Epithelial cell of umbilical artery (primary cell): ENCODE measurements around the gene WNT3A. TPM values are rescaled to one million over a fixed set of nuclear protein-coding genes. Genes with fewer than 3 reads are reported as not detected.

Source experiments
- total RNA-seq: library from RNA; depleted of rRNA; stranded (reverse); fragments of >200 nt; gene quantifications from 2 replicates; pipeline ENCODE4 v1.2.3, GENCODE V29; 2014

WNT3A gene
- total RNA-seq = not detected in 2 replicates

DNA sequence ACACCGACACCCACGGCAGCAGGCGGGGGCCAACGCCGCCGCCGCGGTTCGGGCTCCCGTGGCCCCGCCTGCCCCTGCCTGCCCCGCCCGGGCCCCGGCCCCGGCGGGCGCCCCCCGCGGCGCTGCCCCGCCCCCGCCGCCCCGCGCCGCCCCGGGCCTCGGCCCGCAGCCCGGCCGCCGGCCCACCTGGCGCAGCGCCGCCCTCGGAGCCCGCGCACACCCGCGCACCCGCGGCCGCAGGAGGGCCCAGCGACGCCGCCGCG is at the start of gene WNT3A:
Gene WNT3A, plus strand, starts transcription at position 213 of the 263 bp plus-strand sequence. CDS start 131 bp downstream, outside the sequence.

DNA sequence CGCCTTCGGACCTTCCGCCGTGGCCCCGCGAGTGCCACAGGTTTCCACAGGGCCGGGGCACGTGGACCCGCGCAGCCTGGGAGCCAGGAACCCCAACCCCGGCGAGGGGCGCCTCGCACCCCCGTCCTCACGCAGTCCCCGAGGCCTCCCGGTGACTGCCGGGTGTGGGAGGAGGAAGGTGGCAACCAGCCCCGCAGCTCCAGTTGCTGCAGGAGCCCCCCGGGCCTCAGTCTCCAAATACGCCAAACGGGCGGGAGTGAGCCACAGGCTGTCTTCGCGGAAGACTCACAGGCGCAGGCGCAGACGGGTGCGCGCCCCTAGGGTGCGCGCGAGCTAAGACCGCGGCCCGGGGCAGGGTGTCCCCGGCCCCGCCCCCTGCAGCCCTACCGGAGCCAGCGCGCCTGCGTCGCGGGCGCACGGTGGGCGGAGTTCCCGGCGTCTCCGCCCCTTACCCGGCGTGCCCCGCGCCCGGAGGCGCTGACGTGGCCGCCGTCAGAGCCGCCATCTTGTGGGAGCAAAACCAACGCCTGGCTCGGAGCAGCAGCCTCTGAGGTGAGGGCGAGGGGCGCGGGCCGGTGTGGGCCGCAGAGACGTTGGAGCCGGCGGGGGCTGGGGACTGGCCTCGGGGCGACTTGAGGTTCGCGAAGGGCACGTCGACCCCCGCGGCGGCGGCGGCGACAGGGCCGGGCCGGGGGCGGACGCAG is 75.6 kb downstream of the WNT3A start, which contains the start of gene ARF1:
Gene ARF1, plus strand, starts transcription at position 495 of the 704 bp plus-strand sequence. CDS start 14,407 bp downstream, outside the sequence.

GRCh38 chr1:228102791-228103620 is 96.2 kb downstream of the WNT3A start, which contains the start of gene C1orf35:
C1orf35 (minus strand) TSS chr1:228103325; CDS start chr1:228103227, 98 bp downstream.

GRCh38 chr1:228109073-228109961 is 102.5 kb downstream of the WNT3A start, which contains the start of gene MRPL55:
MRPL55 (minus strand) TSS chr1:228109299; CDS start chr1:228108260, 1,039 bp downstream.

Other genes with a start within 250 kb of the WNT3A start
- gene PRSS38, start 191.3 kb upstream of the WNT3A start, total RNA-seq = not detected in 2 replicates
- gene WNT9A, start 59.1 kb upstream of the WNT3A start, total RNA-seq = 1.3 and 2.1 TPM in 2 replicates
- gene ARF1, start 75.7 kb downstream of the WNT3A start, total RNA-seq = 319 and 341 TPM in 2 replicates
- 13.3 and 13.4 TPM in 2 replicates for gene C1orf35, start 96.3 kb downstream of the WNT3A start, total RNA-seq
- 62.5 and 76.3 TPM in 2 replicates for gene MRPL55, start 102.3 kb downstream of the WNT3A start, total RNA-seq
- 422 and 450 TPM in 2 replicates for gene GUK1, start 133.3 kb downstream of the WNT3A start, total RNA-seq
- gene GJC2, start 142.9 kb downstream of the WNT3A start, total RNA-seq = 0.61 and 0.97 TPM in 2 replicates
- gene IBA57, start 158.8 kb downstream of the WNT3A start, total RNA-seq = 3.9 and 4.6 TPM in 2 replicates
- 1.1 and 1.3 TPM in 2 replicates for gene OBSCN, start 201.0 kb downstream of the WNT3A start, total RNA-seq